SU-DHL-6 (cell line): ENCODE results near the gene STBD1.

ENCODE experiments used
- H2AFZ ChIP-seq: fragments of 200-600 bp; sonication (generic); 2 replicates; pipeline ENCODE4 v1.6.1; 2014; ENCODE audit warnings: low read depth, mild to moderate bottlenecking, moderate library complexity, mixed read lengths, antibody characterized with exemption, low read length; ENCODE audit not compliant: severe bottlenecking
- H3F3A ChIP-seq: fragments of 200-600 bp; shearing (Covaris generic); 2 replicates; pipeline ENCODE4 v1.6.0; 2016; ENCODE audit warnings: antibody characterized with exemption, mild to moderate bottlenecking; ENCODE audit not compliant: insufficient read depth
- H3K27ac ChIP-seq: fragments of 200-600 bp; sonication (generic); 2 replicates; pipeline ENCODE4 v1.5.1; 2016; ENCODE audit warnings: low read depth, mild to moderate bottlenecking, low read length, moderate library complexity, mixed read lengths
- H3K27me3 ChIP-seq: fragments of 200-600 bp; sonication (generic), shearing (Covaris generic); 2 replicates; pipeline ENCODE4 v1.6.0; 2014; ENCODE audit warnings: mild to moderate bottlenecking, low read length
- H3K36me3 ChIP-seq: fragments of 200-600 bp; sonication (generic); 2 replicates; pipeline ENCODE4 v1.6.1; 2014; ENCODE audit warnings: mild to moderate bottlenecking, low read length, mixed read lengths
- H3K4me2 ChIP-seq: fragments of 300-600, 200-600 bp; shearing (Covaris generic), sonication (generic); 2 replicates; pipeline ENCODE4 v1.6.0; 2014; ENCODE audit warnings: low read length, low read depth, mild to moderate bottlenecking; ENCODE audit not compliant: poor library complexity, severe bottlenecking
- H3K4me3 ChIP-seq: fragments of 200-600 bp; sonication (generic); 2 replicates; pipeline ENCODE4 v1.5.1; 2014; ENCODE audit warnings: antibody characterized with exemption, low read length, mild to moderate bottlenecking, mixed read lengths; ENCODE audit not compliant: insufficient read depth, poor library complexity, severe bottlenecking
- H3K79me2 ChIP-seq: fragments of 200-600 bp; sonication (generic); 2 replicates; pipeline ENCODE4 v1.6.1; 2014; ENCODE audit warnings: mild to moderate bottlenecking, low read length, moderate library complexity; ENCODE audit not compliant: insufficient read depth
- H3K9ac ChIP-seq: fragments of 200-600 bp; sonication (generic); 2 replicates; pipeline ENCODE4 v1.7.0; 2014; ENCODE audit warnings: mild to moderate bottlenecking, low read length
- H3K9me2 ChIP-seq: fragments of 200-600 bp; sonication (generic); replicated peaks from 2 replicates; pipeline ENCODE4 v1.6.1; 2014; ENCODE audit warnings: low read length; ENCODE audit not compliant: insufficient read depth
- H3K9me3 ChIP-seq: fragments of 200-600 bp; sonication (generic); 2 replicates; pipeline ENCODE4 v1.6.1; 2014; ENCODE audit warnings: low read length, mixed read lengths; ENCODE audit not compliant: insufficient read depth
- H4K20me1 ChIP-seq: fragments of 200-600 bp; sonication (generic); 2 replicates; pipeline ENCODE4 v1.6.1; 2014; ENCODE audit warnings: low read depth, mild to moderate bottlenecking, antibody characterized with exemption, low read length, moderate library complexity, mixed read lengths
- CTCF ChIP-seq: fragments of 200-600 bp; sonication (generic); IDR thresholded peaks from one replicate; pipeline ENCODE4 v1.5.1; 2017; ENCODE audit warnings: antibody characterized with exemption, mild to moderate bottlenecking, low read length, moderate library complexity; ENCODE audit not compliant: insufficient read depth, poor library complexity, severe bottlenecking
- EZH2phosphoT487 ChIP-seq: fragments of 200-600 bp; sonication (generic), shearing (Covaris generic); conservative IDR thresholded peaks from 2 replicates; pipeline ENCODE4 v1.6.1; 2018; ENCODE audit warnings: mild to moderate bottlenecking, antibody characterized with exemption, low read length, moderate library complexity, mixed read lengths

STBD1 gene

GRCh38 chr4:76301068-76301774 lies 5.3 kb upstream of the STBD1 start:
- Histone ChIP-seq H3K9me3 (no peaks in the 10 kb centered on the region), H4K20me1 (no peaks in the 10 kb centered on the region), H2AFZ (no peak overlapping the region), H3K4me2 (no peak overlapping the region), H3K27me3 (no peaks in the 10 kb centered on the region), H3K36me3 (no peaks in the 10 kb centered on the region), H3K79me2 (no peaks in the 10 kb centered on the region), H3F3A (no peaks in the 10 kb centered on the region), H3K4me3 (no peak overlapping the region), H3K27ac (no peak overlapping the region), H3K9ac (no peak overlapping the region), H3K9me2 (no peaks in the 10 kb centered on the region)
- TF ChIP-seq CTCF, result no peak
- no peak for TF ChIP-seq EZH2phosphoT487

DNA sequence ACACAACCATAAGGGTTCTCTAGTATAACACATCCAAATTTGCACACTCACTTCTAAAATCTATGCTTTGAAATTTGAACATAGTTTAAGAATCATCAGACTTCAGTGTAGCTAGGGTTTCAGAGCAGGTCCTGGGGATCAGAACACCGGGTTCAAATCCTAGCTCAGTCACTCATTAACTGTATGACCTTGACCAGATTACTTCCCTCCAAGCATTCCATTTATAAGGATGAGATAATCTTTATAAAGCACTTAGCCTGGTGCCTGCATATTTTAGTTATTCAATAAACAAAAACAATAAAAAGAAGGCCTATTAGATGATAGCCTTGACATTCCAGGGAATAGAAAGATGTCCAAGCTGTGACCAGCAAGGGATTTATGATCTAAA lies 4.8 kb upstream of the STBD1 start:
- Histone ChIP-seq H3K79me2 (no peaks in the 10 kb centered on the region), H3K4me2 (no peak overlapping the region), H4K20me1 (no peaks in the 10 kb centered on the region), H3K36me3 (no peaks in the 10 kb centered on the region), H3K4me3 (no peak overlapping the region), H3K27me3 (no peaks in the 10 kb centered on the region), H3F3A (no peaks in the 10 kb centered on the region), H3K9me3 (no peaks in the 10 kb centered on the region), H2AFZ (no peak overlapping the region), H3K27ac (no peak overlapping the region), H3K9me2 (no peaks in the 10 kb centered on the region), H3K9ac (no peak overlapping the region)
- no peak for TF ChIP-seq EZH2phosphoT487
- TF ChIP-seq CTCF, result no peak

GRCh38 chr4:76302826-76303438 lies 3.6 kb upstream of the STBD1 start:
- H3K79me2 ChIP-seq, result no peaks in the 10 kb centered on the region

More at GRCh38 chr4:76302826-76303438, 3.6 kb upstream of the STBD1 start:
- TF ChIP-seq EZH2phosphoT487, result no peak
- TF ChIP-seq CTCF, result no peak
- Histone ChIP-seq H3K9me3 (no peaks in the 10 kb centered on the region), H3K4me3 (no peak overlapping the region), H3K27me3 (no peaks in the 10 kb centered on the region), H4K20me1 (no peaks in the 10 kb centered on the region), H3K9ac (no peak overlapping the region), H3F3A (no peaks in the 10 kb centered on the region), H3K9me2 (no peaks in the 10 kb centered on the region), H3K36me3 (no peaks in the 10 kb centered on the region), H3K27ac (no peak overlapping the region), H2AFZ (no peak overlapping the region), H3K4me2 (no peak overlapping the region)
